Measurements from ENCODE around the gene CCL25. TPM values are rescaled to one million over a fixed set of nuclear protein-coding genes. Genes with fewer than 3 reads are reported as not detected.
"Not testable (repeated sequence)": the region's sequence is repeated elsewhere in the genome, so short reads cannot be mapped to it uniquely, and the experiment has no call there.

The CCL25 gene
- total RNA-seq, 1 donor from 2014 or later: not detected

GRCh38 chr19:8095354-8095886, 42.9 kb downstream of the CCL25 start:
- Mint-ChIP-seq H3K36me3 (ENCODE audit: low read depth) (no peaks in the 10 kb centered on the region), H3K9me3 (peaks cover 39% of the 10 kb centered on the region), H3K4me1 (ENCODE audit: low read depth) (no peaks in the 10 kb centered on the region), H3K4me3 (no peak overlapping the region), H3K27me3 (ENCODE audit: insufficient read depth) (no peaks in the 10 kb centered on the region), H3K27ac (no peak overlapping the region)
- DNase-seq (ENCODE audit: low spot score): no peak
- intact Hi-C loops (cut with micrococcal nuclease): no loop called here

- H3K36me3 Mint-ChIP-seq (ENCODE audit: low read depth): no peaks in the 10 kb centered on the region
- peaks cover 39% of the 10 kb centered on the region for H3K9me3 Mint-ChIP-seq
- no peak for DNase-seq (ENCODE audit: low spot score)
- no peaks in the 10 kb centered on the region for H3K4me1 Mint-ChIP-seq (ENCODE audit: low read depth)
- no peaks in the 10 kb centered on the region for H3K27me3 Mint-ChIP-seq (ENCODE audit: insufficient read depth)
- intact Hi-C loops (cut with micrococcal nuclease): no loop called here
- no peak overlapping the region for H3K27ac Mint-ChIP-seq
- H3K4me3 Mint-ChIP-seq: no peak overlapping the region
These were observed 43.5 kb downstream of the CCL25 start for GRCh38 chr19:8096071-8096470.

- H3K27me3 Mint-ChIP-seq (ENCODE audit: insufficient read depth): no peaks in the 10 kb centered on the region
- intact Hi-C loops (cut with micrococcal nuclease): no loop called here
- H3K36me3 Mint-ChIP-seq (ENCODE audit: low read depth): no peaks in the 10 kb centered on the region
- H3K27ac Mint-ChIP-seq: no peak overlapping the region
- DNase-seq (ENCODE audit: low spot score): no peak
- peaks cover 35% of the 10 kb centered on the region for H3K9me3 Mint-ChIP-seq
- H3K4me1 Mint-ChIP-seq (ENCODE audit: low read depth): no peaks in the 10 kb centered on the region
- H3K4me3 Mint-ChIP-seq: no peak overlapping the region
These were observed 44.6 kb downstream of the CCL25 start for GRCh38 chr19:8097198-8097597.

GRCh38 chr19:8097681-8098567, 45.4 kb downstream of the CCL25 start:
- Mint-ChIP-seq H3K4me3 (no peak overlapping the region), H3K27me3 (ENCODE audit: insufficient read depth) (no peaks in the 10 kb centered on the region), H3K27ac (no peak overlapping the region), H3K9me3 (peaks cover 35% of the 10 kb centered on the region), H3K4me1 (ENCODE audit: low read depth) (no peaks in the 10 kb centered on the region), H3K36me3 (ENCODE audit: low read depth) (no peaks in the 10 kb centered on the region)
- no peak for DNase-seq (ENCODE audit: low spot score)
- intact Hi-C loops (cut with micrococcal nuclease): no loop called here

- H3K9me3 Mint-ChIP-seq: peaks cover 21% of the 10 kb centered on the region
- no peak overlapping the region for H3K27ac Mint-ChIP-seq
- no peak for DNase-seq (ENCODE audit: low spot score)
- no peaks in the 10 kb centered on the region for H3K27me3 Mint-ChIP-seq (ENCODE audit: insufficient read depth)
- H3K36me3 Mint-ChIP-seq (ENCODE audit: low read depth): no peaks in the 10 kb centered on the region
- intact Hi-C loops (cut with micrococcal nuclease): no loop called here
- no peak overlapping the region for H3K4me3 Mint-ChIP-seq
- H3K4me1 Mint-ChIP-seq (ENCODE audit: low read depth): no peaks in the 10 kb centered on the region
These were observed 48.8 kb downstream of the CCL25 start for GRCh38 chr19:8101311-8101710.

GRCh38 chr19:8101910-8102309, 49.4 kb downstream of the CCL25 start:
- peaks cover 15% of the 10 kb centered on the region for H3K9me3 Mint-ChIP-seq
- intact Hi-C loops (cut with micrococcal nuclease); DNase-seq (ENCODE audit: low spot score); H3K27me3 Mint-ChIP-seq (ENCODE audit: insufficient read depth); H3K4me3 Mint-ChIP-seq; H3K4me1 Mint-ChIP-seq (ENCODE audit: low read depth); H3K27ac Mint-ChIP-seq; H3K36me3 Mint-ChIP-seq (ENCODE audit: low read depth): not testable (repeated sequence)

- H3K36me3 Mint-ChIP-seq (ENCODE audit: low read depth): no peaks in the 10 kb centered on the region
- DNase-seq (ENCODE audit: low spot score): no peak
These were observed 52.9 kb downstream of the CCL25 start for GRCh38 chr19:8105471-8105870.

GRCh38 chr19:8107301-8107903, 54.8 kb downstream of the CCL25 start:
- no peak for DNase-seq (ENCODE audit: low spot score)
- no peaks in the 10 kb centered on the region for H3K27me3 Mint-ChIP-seq (ENCODE audit: insufficient read depth)
- no peak overlapping the region for H3K4me3 Mint-ChIP-seq
- H3K9me3 Mint-ChIP-seq: peaks cover 4% of the 10 kb centered on the region
- intact Hi-C loops (cut with micrococcal nuclease): no loop called here
- no peak overlapping the region for H3K27ac Mint-ChIP-seq
- H3K4me1 Mint-ChIP-seq (ENCODE audit: low read depth): no peaks in the 10 kb centered on the region
- no peaks in the 10 kb centered on the region for H3K36me3 Mint-ChIP-seq (ENCODE audit: low read depth)

More at GRCh38 chr19:8105471-8105870, 52.9 kb downstream of the CCL25 start:
- intact Hi-C loops (cut with micrococcal nuclease): no loop called here
- no peak overlapping the region for H3K4me3 Mint-ChIP-seq
- no peaks in the 10 kb centered on the region for H3K27me3 Mint-ChIP-seq (ENCODE audit: insufficient read depth)
- H3K27ac Mint-ChIP-seq: no peak overlapping the region
- peaks cover 4% of the 10 kb centered on the region for H3K9me3 Mint-ChIP-seq
- H3K4me1 Mint-ChIP-seq (ENCODE audit: low read depth): no peaks in the 10 kb centered on the region

GRCh38 chr19:8108560-8109445, 56.2 kb downstream of the CCL25 start:
- no peak overlapping the region for H3K27ac Mint-ChIP-seq
- peaks cover 4% of the 10 kb centered on the region for H3K9me3 Mint-ChIP-seq
- no peaks in the 10 kb centered on the region for H3K4me1 Mint-ChIP-seq (ENCODE audit: low read depth)
- no peak for DNase-seq (ENCODE audit: low spot score)
- no peak overlapping the region for H3K4me3 Mint-ChIP-seq
- H3K36me3 Mint-ChIP-seq (ENCODE audit: low read depth): no peaks in the 10 kb centered on the region
- intact Hi-C loops (cut with micrococcal nuclease): no loop called here
- no peaks in the 10 kb centered on the region for H3K27me3 Mint-ChIP-seq (ENCODE audit: insufficient read depth)

GRCh38 chr19:8109455-8109854, 56.9 kb downstream of the CCL25 start:
- H3K4me1 Mint-ChIP-seq (ENCODE audit: low read depth): no peaks in the 10 kb centered on the region
- H3K9me3 Mint-ChIP-seq: peaks cover 4% of the 10 kb centered on the region
- H3K4me3 Mint-ChIP-seq: no peak overlapping the region
- intact Hi-C loops (cut with micrococcal nuclease): no loop called here
- no peaks in the 10 kb centered on the region for H3K36me3 Mint-ChIP-seq (ENCODE audit: low read depth)
- H3K27ac Mint-ChIP-seq: no peak overlapping the region
- H3K27me3 Mint-ChIP-seq (ENCODE audit: insufficient read depth): no peaks in the 10 kb centered on the region
- no peak for DNase-seq (ENCODE audit: low spot score)

GRCh38 chr19:8109890-8110662, 57.5 kb downstream of the CCL25 start:
- H3K4me3 Mint-ChIP-seq: no peak overlapping the region
- no peaks in the 10 kb centered on the region for H3K36me3 Mint-ChIP-seq (ENCODE audit: low read depth)
- no peak overlapping the region for H3K27ac Mint-ChIP-seq
- no peaks in the 10 kb centered on the region for H3K4me1 Mint-ChIP-seq (ENCODE audit: low read depth)
- no peak for DNase-seq (ENCODE audit: low spot score)
- intact Hi-C loops (cut with micrococcal nuclease): no loop called here
- H3K27me3 Mint-ChIP-seq (ENCODE audit: insufficient read depth): no peaks in the 10 kb centered on the region
- peaks cover 4% of the 10 kb centered on the region for H3K9me3 Mint-ChIP-seq

GRCh38 chr19:8110931-8111330, 58.4 kb downstream of the CCL25 start:
- Mint-ChIP-seq H3K9me3 (no peaks in the 10 kb centered on the region), H3K4me3 (no peak overlapping the region), H3K36me3 (ENCODE audit: low read depth) (no peaks in the 10 kb centered on the region), H3K27ac (no peak overlapping the region), H3K4me1 (ENCODE audit: low read depth) (no peaks in the 10 kb centered on the region), H3K27me3 (ENCODE audit: insufficient read depth) (no peaks in the 10 kb centered on the region)
- intact Hi-C loops (cut with micrococcal nuclease): no loop called here
- DNase-seq (ENCODE audit: low spot score): no peak

Data from activated T-helper 1 cell treated with anti-CD3 and anti-CD28 coated beads, Interleukin-12 subunit alpha, Interleukin-12 subunit beta, Interleukin-2, Interleukin-4 antibody, amounts not matched to agents 30 ng/mL and 10 ng/mL and 1 ng/mL, durations not matched to agents 14 hours and 24 hours and 36 hours (primary cell).